Measurements from ENCODE around the gene SRC.

DNA sequence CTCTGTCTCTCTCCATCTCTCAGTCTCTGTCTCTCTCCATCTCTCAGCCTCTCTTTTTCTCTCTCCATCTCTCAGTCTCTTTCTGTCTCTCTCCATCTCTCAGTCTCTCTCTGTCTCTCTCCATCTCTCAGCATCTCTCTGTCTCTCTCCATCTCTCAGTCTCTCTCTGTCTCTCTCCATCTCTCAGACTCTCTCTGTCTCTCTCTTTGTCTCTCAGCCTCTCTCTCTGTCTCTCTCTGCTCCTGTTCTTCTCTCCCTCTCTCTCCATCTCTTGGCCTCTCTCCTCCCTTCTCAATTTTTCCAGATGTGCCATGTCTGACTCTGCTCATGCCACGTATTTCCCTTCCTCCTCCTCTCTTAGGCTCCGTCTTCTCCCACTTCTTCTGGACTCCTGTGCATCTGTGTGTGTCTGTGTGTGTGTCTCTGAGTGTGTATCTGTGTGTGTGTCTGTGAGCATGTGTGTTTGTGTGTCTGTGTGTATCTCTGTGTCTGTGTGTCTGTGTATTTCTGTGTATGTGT, 72.7 kb downstream of the SRC start:
- TF ChIP-seq, protein P1, sequence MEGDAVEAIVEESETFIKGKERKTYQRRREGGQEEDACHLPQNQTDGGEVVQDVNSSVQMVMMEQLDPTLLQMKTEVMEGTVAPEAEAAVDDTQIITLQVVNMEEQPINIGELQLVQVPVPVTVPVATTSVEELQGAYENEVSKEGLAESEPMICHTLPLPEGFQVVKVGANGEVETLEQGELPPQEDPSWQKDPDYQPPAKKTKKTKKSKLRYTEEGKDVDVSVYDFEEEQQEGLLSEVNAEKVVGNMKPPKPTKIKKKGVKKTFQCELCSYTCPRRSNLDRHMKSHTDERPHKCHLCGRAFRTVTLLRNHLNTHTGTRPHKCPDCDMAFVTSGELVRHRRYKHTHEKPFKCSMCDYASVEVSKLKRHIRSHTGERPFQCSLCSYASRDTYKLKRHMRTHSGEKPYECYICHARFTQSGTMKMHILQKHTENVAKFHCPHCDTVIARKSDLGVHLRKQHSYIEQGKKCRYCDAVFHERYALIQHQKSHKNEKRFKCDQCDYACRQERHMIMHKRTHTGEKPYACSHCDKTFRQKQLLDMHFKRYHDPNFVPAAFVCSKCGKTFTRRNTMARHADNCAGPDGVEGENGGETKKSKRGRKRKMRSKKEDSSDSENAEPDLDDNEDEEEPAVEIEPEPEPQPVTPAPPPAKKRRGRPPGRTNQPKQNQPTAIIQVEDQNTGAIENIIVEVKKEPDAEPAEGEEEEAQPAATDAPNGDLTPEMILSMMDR (IDR thresholded peaks at IDR 0.05) = no peak
- TF ChIP-seq POLR2AphosphoS5 (IDR thresholded peaks at IDR 0.05) = no peak
